Muscle layer of colon (tissue), 2 donors: ENCODE results near the gene WWC1.
"Not testable (repeated sequence)": the region's sequence is repeated elsewhere in the genome, so short reads cannot be mapped to it uniquely, and the experiment has no call there.

Experiments
- H3K27ac ChIP-seq: one replicate; pipeline ENCODE4 v1.7.0; 2013; ENCODE audit warnings: low read depth, mild to moderate bottlenecking, low read length, moderate library complexity
- H3K27me3 ChIP-seq, 2 donors: one replicate each; pipeline ENCODE4 v1.7.0; 2013; ENCODE audit warnings: low read length in 2 of 2, mild to moderate bottlenecking in 2 of 2; ENCODE audit not compliant: insufficient read depth in 2 of 2, control insufficient read depth in 1 of 2
- H3K36me3 ChIP-seq: one replicate; pipeline ENCODE4 v1.7.0; 2013; ENCODE audit warnings: mild to moderate bottlenecking, low read length; ENCODE audit not compliant: insufficient read depth
- H3K4me1 ChIP-seq: one replicate; pipeline ENCODE4 v1.7.0; 2013; ENCODE audit warnings: mild to moderate bottlenecking, low read length; ENCODE audit not compliant: insufficient read depth
- H3K4me3 ChIP-seq, 2 donors: one replicate each; pipeline ENCODE4 v1.7.0; 2013; ENCODE audit warnings: low read length in 2 of 2, low read depth in 1 of 2, mild to moderate bottlenecking in 1 of 2, moderate library complexity in 1 of 2
- H3K9ac ChIP-seq: one replicate; pipeline ENCODE4 v1.7.0; 2013; ENCODE audit warnings: low read length
- H3K9me3 ChIP-seq: one replicate; pipeline ENCODE4 v1.7.0; 2013; ENCODE audit warnings: mild to moderate bottlenecking, low read length
- donor health status: abdominal sarcoma.
- donor health status: Adenocarcinoma of cecum.

The WWC1 gene

DNA sequence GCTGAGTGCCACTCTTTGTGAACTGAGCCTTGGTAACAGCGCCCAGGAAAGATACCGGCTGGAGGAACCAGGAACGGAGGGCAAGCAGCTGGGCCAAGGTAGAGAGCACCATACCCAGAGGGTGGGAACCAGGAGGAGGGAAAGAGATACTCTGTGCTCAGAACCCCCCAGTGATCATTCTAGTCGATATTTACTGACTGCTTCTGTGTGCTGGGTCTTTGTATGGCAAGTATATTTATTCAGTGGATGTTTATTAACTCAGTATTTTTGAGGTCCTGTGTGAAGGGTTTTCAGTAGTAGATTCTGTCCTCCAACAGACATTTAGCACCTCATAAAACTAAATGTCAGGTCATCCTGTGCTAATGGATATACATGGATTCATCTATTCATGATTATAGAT lies 132.5 kb downstream of the WWC1 start:
- H3K9me3 ChIP-seq = no peaks in the 10 kb centered on the region
- no peaks in the 10 kb centered on the region for H3K4me1 ChIP-seq
- H3K27me3 ChIP-seq = no peaks in the 10 kb centered on the region
- no peak overlapping the region for H3K9ac ChIP-seq
- H3K36me3 ChIP-seq = no peaks in the 10 kb centered on the region
- H3K27ac ChIP-seq = no peak overlapping the region
- no peak overlapping the region for H3K4me3 ChIP-seq

DNA sequence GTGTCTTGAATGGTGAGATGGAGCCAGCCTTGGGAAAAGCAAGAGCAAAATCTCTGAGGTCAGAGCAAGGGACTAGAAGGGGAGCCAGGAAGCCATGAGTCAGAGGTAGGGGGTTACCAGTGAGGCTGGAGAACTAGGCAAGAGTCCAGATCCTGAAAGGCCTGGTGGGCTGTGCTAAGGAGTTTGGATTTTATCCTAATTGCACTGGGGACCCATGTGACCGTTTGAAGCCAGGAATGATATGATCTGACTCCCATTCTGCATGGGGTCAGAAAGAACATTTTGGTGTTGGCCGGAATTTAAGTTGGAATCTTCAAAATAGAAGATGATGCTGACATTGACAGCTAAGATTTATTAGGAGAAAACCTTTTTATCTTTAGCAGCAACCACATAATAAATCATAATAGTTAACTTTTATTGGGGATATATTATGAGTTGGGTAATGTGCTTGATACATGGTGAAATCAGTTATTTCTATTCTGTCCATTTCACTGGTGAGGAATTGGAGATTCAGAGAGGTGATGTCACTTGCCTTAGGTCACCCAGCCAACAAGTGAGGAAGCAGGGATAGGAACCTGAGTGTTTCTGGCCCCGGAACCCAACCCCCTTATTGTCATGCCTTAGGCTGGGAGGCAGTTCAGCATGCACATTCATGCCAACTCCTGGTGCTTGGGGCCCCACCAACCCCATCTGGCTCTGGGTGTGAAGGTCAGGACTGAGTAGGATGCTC lies 133.3 kb downstream of the WWC1 start:
- Histone ChIP-seq H3K4me1 (no peaks in the 10 kb centered on the region), H3K27ac (no peak overlapping the region), H3K9ac (no peak overlapping the region), H3K27me3 (no peaks in the 10 kb centered on the region), H3K9me3 (no peaks in the 10 kb centered on the region), H3K36me3 (no peaks in the 10 kb centered on the region), H3K4me3 (no peak overlapping the region)

DNA sequence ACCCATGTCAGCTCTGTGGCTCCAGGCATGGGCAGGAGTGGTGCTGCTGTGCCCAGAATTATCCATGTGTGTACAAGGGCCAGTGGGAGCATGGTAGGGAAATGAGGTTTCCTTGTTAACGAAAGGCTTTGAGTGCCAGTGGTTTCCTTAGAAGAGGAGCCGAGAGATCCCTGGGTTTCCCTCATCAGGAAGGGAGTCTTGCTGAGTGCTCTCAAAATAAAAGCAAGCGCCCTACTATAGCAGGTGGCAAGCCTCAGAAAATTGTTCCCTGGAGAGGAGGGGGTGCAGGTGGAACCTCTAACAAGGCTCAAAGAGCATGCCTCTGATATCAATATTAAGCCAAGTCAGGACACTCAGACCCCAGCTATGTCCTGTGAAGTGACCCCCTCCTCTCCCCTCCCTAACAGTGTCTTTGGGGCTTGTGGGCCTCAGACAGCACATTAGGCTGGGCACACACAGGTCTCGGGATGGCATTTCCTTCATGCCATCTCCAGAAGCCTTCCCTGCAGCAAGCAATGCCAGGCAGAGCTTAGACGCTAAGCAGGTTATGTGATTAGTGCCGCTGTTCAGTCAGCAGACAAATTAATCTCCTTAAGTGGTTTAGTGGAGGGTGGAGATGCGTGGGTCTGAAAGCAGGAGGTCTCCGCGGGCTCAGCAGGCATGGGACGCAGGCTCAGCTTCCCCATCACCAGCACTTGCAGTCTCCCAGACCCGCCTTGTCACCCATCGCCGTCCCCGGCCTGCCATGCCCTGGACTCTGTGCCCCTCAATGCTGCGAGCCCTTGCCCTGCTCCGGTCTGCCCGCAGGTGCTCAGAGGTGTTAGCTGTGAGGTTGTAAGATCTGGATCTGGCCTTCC lies 134.8 kb downstream of the WWC1 start:
- H3K36me3 ChIP-seq = no peaks in the 10 kb centered on the region
- H3K4me1 ChIP-seq = no peaks in the 10 kb centered on the region
- H3K27me3 ChIP-seq = no peaks in the 10 kb centered on the region
- no peak overlapping the region for H3K4me3 ChIP-seq
- H3K9me3 ChIP-seq = no peaks in the 10 kb centered on the region
- no peak overlapping the region for H3K9ac ChIP-seq
- H3K27ac ChIP-seq = no peak overlapping the region

DNA sequence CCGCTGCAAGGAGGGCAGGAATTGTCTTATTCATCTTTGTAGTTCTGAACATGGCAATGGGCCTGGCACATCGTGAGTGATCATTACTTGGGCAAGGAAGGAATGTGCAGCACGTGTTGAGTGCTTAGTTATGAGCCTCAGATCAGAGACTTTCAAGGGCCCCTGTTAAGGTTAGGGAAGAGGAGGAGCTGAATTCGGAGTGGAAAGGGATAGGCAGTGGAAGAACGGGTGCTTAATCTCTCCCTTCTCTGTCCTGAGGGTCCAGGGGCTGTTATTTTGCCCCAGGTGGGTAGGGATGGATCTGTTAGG lies 135.4 kb downstream of the WWC1 start:
- Histone ChIP-seq H3K9ac (no peak overlapping the region), H3K36me3 (no peaks in the 10 kb centered on the region), H3K27me3 (no peaks in the 10 kb centered on the region), H3K4me1 (no peaks in the 10 kb centered on the region), H3K9me3 (no peaks in the 10 kb centered on the region), H3K4me3 (no peak overlapping the region), H3K27ac (no peak overlapping the region)

DNA sequence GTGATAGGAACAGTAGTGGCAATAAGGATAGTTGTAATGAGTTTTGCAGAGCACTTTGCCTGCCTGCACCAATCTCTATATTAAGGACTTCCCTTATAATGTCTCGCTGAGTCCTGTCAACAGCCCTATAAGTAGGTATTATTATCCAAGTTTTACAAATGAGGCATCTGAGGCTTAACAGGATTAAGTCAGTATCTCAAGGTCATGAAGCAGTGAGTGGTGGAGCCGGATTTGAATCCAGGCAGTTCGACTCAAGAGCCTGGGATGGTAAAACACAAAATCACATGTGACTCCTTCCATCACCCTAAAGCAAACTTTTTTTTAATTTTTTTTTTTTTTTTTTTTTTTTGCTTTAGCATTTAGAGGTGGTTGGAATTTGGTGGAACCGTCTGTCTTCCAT lies 135.8 kb downstream of the WWC1 start:
- Histone ChIP-seq H3K36me3 (no peaks in the 10 kb centered on the region), H3K9ac (no peak overlapping the region), H3K4me1 (no peaks in the 10 kb centered on the region), H3K4me3 (no peak overlapping the region), H3K27me3 (no peaks in the 10 kb centered on the region), H3K27ac (no peak overlapping the region), H3K9me3 (no peaks in the 10 kb centered on the region)

DNA sequence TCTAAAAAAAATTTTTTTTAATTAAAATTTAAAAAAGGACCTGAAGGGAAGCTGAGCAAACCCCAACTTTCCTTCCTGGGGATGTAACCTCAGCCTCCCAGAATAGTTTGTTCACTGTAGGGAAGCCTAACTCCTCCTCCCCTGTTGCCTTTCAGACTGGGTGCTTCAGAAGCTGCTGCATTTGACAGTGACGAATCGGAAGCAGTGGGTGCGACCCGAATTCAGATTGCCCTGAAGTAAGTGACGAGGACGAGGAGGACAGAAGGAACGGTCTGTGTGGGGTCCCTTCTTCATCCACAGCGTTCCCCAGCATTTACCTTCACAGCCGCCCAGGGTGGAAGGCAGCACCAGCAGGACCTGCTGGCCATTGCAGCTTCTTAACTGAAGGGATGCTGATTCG lies 137.1 kb downstream of the WWC1 start:
- H3K9me3 ChIP-seq = no peaks in the 10 kb centered on the region
- no peak overlapping the region for H3K9ac ChIP-seq
- no peaks in the 10 kb centered on the region for H3K4me1 ChIP-seq
- no peaks in the 10 kb centered on the region for H3K36me3 ChIP-seq
- H3K27ac ChIP-seq = no peak overlapping the region
- H3K4me3 ChIP-seq = no peak overlapping the region
- no peaks in the 10 kb centered on the region for H3K27me3 ChIP-seq

DNA sequence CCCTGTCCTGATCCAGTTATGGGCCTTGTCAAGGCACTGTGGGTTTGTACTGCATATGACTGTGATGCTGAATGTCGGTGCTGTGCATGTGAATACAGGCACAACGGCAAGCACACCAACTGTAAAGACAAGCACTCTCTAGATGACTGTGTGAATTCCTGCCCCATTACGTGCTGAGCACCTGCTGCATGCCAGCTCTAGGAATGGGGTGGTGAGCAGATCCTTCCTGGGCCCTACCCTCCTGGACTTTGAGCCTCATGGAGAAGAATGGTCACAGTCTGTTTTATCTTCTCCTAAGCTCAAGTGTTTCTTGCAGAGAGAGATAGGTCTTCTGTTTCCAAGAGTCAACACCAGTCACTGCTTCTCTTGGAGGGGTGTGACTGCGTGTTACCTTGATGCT lies 138.9 kb downstream of the WWC1 start:
- no peaks in the 10 kb centered on the region for H3K27me3 ChIP-seq
- no peak overlapping the region for H3K4me3 ChIP-seq
- no peaks in the 10 kb centered on the region for H3K4me1 ChIP-seq
- no peak overlapping the region for H3K27ac ChIP-seq
- H3K9me3 ChIP-seq = no peaks in the 10 kb centered on the region
- no peaks in the 10 kb centered on the region for H3K36me3 ChIP-seq
- H3K9ac ChIP-seq = no peak overlapping the region

DNA sequence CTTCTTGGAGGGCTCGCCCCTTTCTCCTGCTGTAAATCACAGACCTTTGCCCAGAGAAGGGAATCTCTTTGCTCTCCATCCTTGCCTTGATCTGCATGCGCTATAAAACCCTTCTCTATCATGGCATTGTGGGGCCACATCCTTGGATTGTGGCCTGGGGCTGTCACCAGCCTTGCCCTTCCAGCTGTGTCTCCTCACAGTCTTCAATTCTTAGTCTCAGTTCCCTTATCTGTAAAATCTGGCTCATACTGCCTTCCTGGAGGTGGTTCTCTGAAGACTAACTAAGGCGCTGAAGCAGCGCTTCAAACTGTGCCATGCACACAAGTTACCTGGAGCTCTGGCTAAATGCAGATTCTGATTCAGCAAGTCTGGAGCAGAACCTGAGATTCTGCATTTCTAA lies 141.5 kb downstream of the WWC1 start:
- H3K4me3 ChIP-seq = no peak overlapping the region

DNA sequence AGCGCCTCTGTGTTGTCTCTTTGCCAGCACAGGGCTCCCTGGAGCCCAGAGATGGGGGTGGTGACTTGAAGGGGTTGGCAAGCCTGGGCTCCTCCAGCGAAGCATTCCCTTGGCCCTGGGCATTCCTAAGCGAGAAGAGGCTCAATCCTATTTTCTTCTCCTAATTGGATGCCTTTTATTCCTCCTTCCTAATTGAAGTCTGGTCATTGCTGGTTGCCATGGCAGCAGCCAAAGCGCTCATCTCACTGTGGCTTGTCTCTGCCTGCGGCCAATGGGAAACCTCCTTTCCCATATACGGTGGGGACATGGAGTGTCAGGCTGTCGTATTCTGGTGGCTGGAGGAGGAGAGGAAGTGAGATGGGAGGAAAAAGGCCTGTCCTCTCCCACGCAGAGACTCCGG lies 142.6 kb downstream of the WWC1 start:
- no peaks in the 10 kb centered on the region for H3K27me3 ChIP-seq
- no peaks in the 10 kb centered on the region for H3K9me3 ChIP-seq
- H3K4me3 ChIP-seq = no peak overlapping the region
- no peak overlapping the region for H3K27ac ChIP-seq
- no peaks in the 10 kb centered on the region for H3K36me3 ChIP-seq
- H3K9ac ChIP-seq = no peak overlapping the region
- no peaks in the 10 kb centered on the region for H3K4me1 ChIP-seq

More for the DNA sequence above, 141.5 kb downstream of the WWC1 start:
- no peaks in the 10 kb centered on the region for H3K27me3 ChIP-seq
- no peak overlapping the region for H3K9ac ChIP-seq
- H3K27ac ChIP-seq = no peak overlapping the region
- no peaks in the 10 kb centered on the region for H3K36me3 ChIP-seq
- H3K4me1 ChIP-seq = no peaks in the 10 kb centered on the region
- H3K9me3 ChIP-seq = no peaks in the 10 kb centered on the region

DNA sequence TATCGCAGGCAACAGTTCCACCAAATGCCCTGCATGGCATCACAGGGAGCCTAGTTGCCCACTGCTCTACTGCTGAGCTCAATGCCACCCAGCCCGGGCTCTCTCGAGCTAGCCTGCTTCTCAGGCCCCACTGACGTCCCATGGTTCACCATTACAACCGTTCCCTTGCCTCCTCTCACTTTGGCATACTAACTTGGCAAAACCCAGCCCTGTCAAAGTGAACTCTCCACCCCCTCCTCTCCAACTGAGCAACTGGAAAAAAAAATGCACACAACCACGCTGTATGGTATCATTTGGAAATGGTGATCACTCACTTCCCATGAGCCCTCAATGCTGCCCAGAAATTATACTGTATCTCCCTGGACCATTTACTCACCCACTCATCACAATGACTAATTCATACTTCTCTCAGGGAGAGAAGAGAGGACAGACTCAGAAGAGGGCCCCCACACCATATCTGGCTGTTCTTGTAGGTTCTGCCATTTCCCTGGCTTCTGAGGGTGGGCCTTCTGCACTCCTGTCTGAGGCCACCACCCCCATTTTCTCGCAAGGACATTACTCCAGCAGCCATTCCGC lies 143.4 kb downstream of the WWC1 start:
- Histone ChIP-seq H3K36me3 (no peaks in the 10 kb centered on the region), H3K4me3 (no peak overlapping the region), H3K27me3 (no peaks in the 10 kb centered on the region), H3K27ac (no peak overlapping the region), H3K9ac (no peak overlapping the region), H3K9me3 (no peaks in the 10 kb centered on the region), H3K4me1 (no peaks in the 10 kb centered on the region)

DNA sequence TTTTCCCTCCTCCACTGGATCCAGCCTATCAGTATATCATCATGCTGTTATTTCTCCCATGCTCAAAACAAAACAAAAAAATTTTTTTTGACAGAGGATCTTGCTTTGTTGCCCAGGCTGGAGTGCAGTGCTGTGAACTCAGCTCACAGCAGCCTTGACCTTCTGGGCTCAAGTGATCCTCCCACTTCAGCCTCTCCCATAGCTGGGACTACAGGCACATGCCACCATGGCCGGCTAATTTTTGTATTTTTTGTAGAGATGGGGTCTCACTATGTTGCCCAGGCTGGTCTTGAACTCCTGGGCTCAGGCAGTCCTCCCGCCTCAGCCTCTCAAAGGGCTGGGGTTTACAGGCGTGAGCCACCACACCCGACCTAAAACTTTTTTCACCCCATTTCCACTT lies 143.9 kb downstream of the WWC1 start:
- not testable (repeated sequence) for H3K27ac ChIP-seq, H3K9ac ChIP-seq, H3K4me1 ChIP-seq, H3K9me3 ChIP-seq, H3K4me3 ChIP-seq, H3K27me3 ChIP-seq, H3K36me3 ChIP-seq
